Measurements from ENCODE around the gene ARHGAP5. TPM values are rescaled to one million over a fixed set of nuclear protein-coding genes. Genes with fewer than 3 reads are reported as not detected.

The ARHGAP5 gene
- total and polyA plus RNA-seq, 9 of the 15 experiments (the other 6 are each of a cell fraction or from before 2014, with no cell fraction given) = 3.1 to 21.8 (median 12.1) TPM

GRCh38 chr14:32197919-32198318 is 120.8 kb downstream of the ARHGAP5 start:
- H3K27ac ChIP-seq (ENCODE audit: extremely low read depth, low read depth, low read length) = no peak overlapping the region
- no peaks in the 10 kb centered on the region for H3K9me3 ChIP-seq (replicated peaks; ENCODE audit: control insufficient read depth, insufficient read depth, low read depth, low read length)
- no peaks in the 10 kb centered on the region for H3K36me3 ChIP-seq (ENCODE audit: control insufficient read depth, insufficient read depth, low read length)
- intact Hi-C loops (cut with micrococcal nuclease) (no loop called here), in situ Hi-C loops (cut with MboI) (no loop called here)
- H3K27me3 ChIP-seq (ENCODE audit: control insufficient read depth in 2 of 2, insufficient read depth in 2 of 2, low read length in 2 of 2) = no peaks in the 10 kb centered on the region; a peak in 1 of 5 replicates
- H3K4me2 ChIP-seq (ENCODE audit: insufficient read depth, low read length) = no peak overlapping the region
- no peaks in the 10 kb centered on the region for H4K20me1 ChIP-seq (replicated peaks; ENCODE audit: control insufficient read depth, insufficient read depth, low read length)
- CTCF ChIA-PET (ENCODE audit: low intra/inter-chr PET ratio) = no interaction called here
- TF ChIP-seq SMARCA4 (IDR thresholded peaks at IDR 0.05) = no peak
- no peak for TF ChIP-seq MIER1 (IDR thresholded peaks at IDR 0.05; ENCODE audit: low read depth)
- no peaks in the 10 kb centered on the region for H3K79me2 ChIP-seq (ENCODE audit: control insufficient read depth, insufficient read depth, low read length)
- BruUV-seq (replicated peaks) = no TSS peak
- ATAC-seq (no peak), FAIRE-seq (no peak), DNase-seq (ENCODE audit: extremely low read depth in 1 of 4, low spot score in 3 of 4) (no peak)
- H3K9me1 ChIP-seq (ENCODE audit: control insufficient read depth, insufficient read depth, low read length) = no peaks in the 10 kb centered on the region
- H2AFZ ChIP-seq (ENCODE audit: low read depth, low read length) = no peak overlapping the region
- no peak overlapping the region for H3K4me3 ChIP-seq
- WGBS (ENCODE audit: insufficient coverage, low coverage, missing lambda C conversion rate) = 0% methylated on average over 1 of the region's 1 CpG
- H3K9ac ChIP-seq (ENCODE audit: insufficient read depth in 1 of 2, low read depth in 2 of 2, low read length in 2 of 2) = no peak overlapping the region
- POLR2A ChIA-PET = no interaction called here
- H3K4me1 ChIP-seq (replicated peaks in 1 of 2; ENCODE audit: control insufficient read depth in 2 of 2, insufficient read depth in 2 of 2, low read length in 2 of 2) = peaks cover 3 to 8% of the 10 kb centered on the region in 2 experiments; a peak in 2 of 5 replicates

GRCh38 chr14:32200368-32201192 is 123.5 kb downstream of the ARHGAP5 start:
- Histone ChIP-seq H3K27me3 (ENCODE audit: control insufficient read depth in 2 of 2, insufficient read depth in 2 of 2, low read length in 2 of 2) (no peaks in the 10 kb centered on the region; a peak in 1 of 5 replicates), H4K20me1 (replicated peaks; ENCODE audit: control insufficient read depth, insufficient read depth, low read length) (no peaks in the 10 kb centered on the region), H3K36me3 (ENCODE audit: control insufficient read depth, insufficient read depth, low read length) (no peaks in the 10 kb centered on the region), H3K4me3 (peak overlapping the region; percentile 62), H2AFZ (ENCODE audit: low read depth, low read length) (peak overlapping the region; percentile 97), H3K9ac (ENCODE audit: insufficient read depth in 1 of 2, low read depth in 2 of 2, low read length in 2 of 2) (peak overlapping the region; percentile 53 to 92), H3K27ac (ENCODE audit: extremely low read depth, low read depth, low read length) (no peak overlapping the region), H3K79me2 (ENCODE audit: control insufficient read depth, insufficient read depth, low read length) (no peaks in the 10 kb centered on the region), H3K4me2 (ENCODE audit: insufficient read depth, low read length) (peak overlapping the region; percentile 91), H3K9me1 (ENCODE audit: control insufficient read depth, insufficient read depth, low read length) (no peaks in the 10 kb centered on the region), H3K4me1 (replicated peaks in 1 of 2; ENCODE audit: control insufficient read depth in 2 of 2, insufficient read depth in 2 of 2, low read length in 2 of 2) (peaks cover 3 to 8% of the 10 kb centered on the region in 2 experiments; a peak in 3 of 5 replicates), H3K9me3 (replicated peaks; ENCODE audit: control insufficient read depth, insufficient read depth, low read depth, low read length) (no peaks in the 10 kb centered on the region)
- DNase-seq (ENCODE audit: extremely low read depth in 1 of 4, low spot score in 3 of 4) (no peak), FAIRE-seq (no peak), ATAC-seq (no peak)
- CTCF ChIA-PET (ENCODE audit: low intra/inter-chr PET ratio) = no interaction called here
- 3% methylated on average over 14 of the region's 14 CpGs for WGBS (ENCODE audit: insufficient coverage, low coverage, missing lambda C conversion rate)
- in situ Hi-C loops (cut with MboI) = loop anchor here (5.0 kb wide), 1 partner anchor 118 kb away; no protein-coding TSS in a partner anchor
- intact Hi-C loops (cut with micrococcal nuclease) = no loop called here
- no TSS peak for BruUV-seq (replicated peaks)
- POLR2A ChIA-PET = interaction anchor here (1.4 kb wide), 1 partner anchor 123 kb away, joined by 4 read pairs; the partner anchor contains the start of gene ARHGAP5
- TF ChIP-seq SPI1 (IDR thresholded peaks at IDR 0.05; ENCODE audit: borderline replicate concordance, low read depth, low read length) = 0 out of 2 replicates have a peak, but pooled peaks have one; percentile 10
- TF ChIP-seq, protein P1, sequence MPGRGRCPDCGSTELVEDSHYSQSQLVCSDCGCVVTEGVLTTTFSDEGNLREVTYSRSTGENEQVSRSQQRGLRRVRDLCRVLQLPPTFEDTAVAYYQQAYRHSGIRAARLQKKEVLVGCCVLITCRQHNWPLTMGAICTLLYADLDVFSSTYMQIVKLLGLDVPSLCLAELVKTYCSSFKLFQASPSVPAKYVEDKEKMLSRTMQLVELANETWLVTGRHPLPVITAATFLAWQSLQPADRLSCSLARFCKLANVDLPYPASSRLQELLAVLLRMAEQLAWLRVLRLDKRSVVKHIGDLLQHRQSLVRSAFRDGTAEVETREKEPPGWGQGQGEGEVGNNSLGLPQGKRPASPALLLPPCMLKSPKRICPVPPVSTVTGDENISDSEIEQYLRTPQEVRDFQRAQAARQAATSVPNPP (IDR thresholded peaks at IDR 0.05; ENCODE audit: borderline replicate concordance, insufficient read depth, insufficient read length) = no peak
- no peak for TF ChIP-seq SAFB2 (IDR thresholded peaks at IDR 0.05; ENCODE audit: borderline replicate concordance, low read depth, low read length, severe bottlenecking)
- TF ChIP-seq CREBBP (IDR thresholded peaks at IDR 0.05; ENCODE audit: low read depth, low read length) = no peak
- peak; percentile 12 for TF ChIP-seq TBP (optimal IDR thresholded peaks at IDR 0.05; ENCODE audit: low read depth, low read length)

Measured in K562 (cell line).